ENCODE data around the gene IRAK4.
A peak's percentile ranks its signal among the peaks of the same experiment; 100 is the strongest.
"Not testable (repeated sequence)": the region's sequence is repeated elsewhere in the genome, so short reads cannot be mapped to it uniquely, and the experiment has no call there.

The IRAK4 gene

GRCh38 chr12:43758728-43759563 lies at the start of gene IRAK4, which contains the start of gene PUS7L:
Gene IRAK4 (plus strand): TSS chr12:43758951. CDS start chr12:43768112, 9,161 bp downstream.
Gene PUS7L (minus strand): TSS chr12:43758790. CDS start chr12:43755245, 3,545 bp downstream.
- DNase-seq (ENCODE audit: low read depth in 2 of 2): peak; percentile 82 to 89

- no peak for DNase-seq (ENCODE audit: low read depth in 2 of 2)
These were observed 47.4 kb upstream of the IRAK4 start for GRCh38 chr12:43711348-43711747.

DNA sequence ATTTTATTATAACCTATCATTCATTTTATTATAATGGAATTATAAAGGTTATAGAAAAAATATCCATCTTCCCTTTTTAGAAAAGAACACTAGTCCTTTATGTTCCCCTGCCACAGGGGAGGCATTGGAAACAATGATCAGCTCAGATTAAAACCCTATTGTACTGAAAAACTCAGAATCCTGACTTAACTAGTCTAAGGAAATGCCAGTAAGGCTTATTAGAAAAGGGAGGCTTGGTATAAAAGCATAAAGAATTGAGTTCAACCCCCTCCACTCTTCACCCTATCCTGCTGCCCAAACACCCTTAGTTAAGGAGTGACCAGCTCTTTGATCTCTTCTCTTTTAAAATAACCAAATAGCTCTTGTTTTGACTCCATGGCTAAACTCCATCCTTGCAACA lies 36.1 kb upstream of the IRAK4 start:
- no peak for DNase-seq (ENCODE audit: low read depth in 2 of 2)

DNA sequence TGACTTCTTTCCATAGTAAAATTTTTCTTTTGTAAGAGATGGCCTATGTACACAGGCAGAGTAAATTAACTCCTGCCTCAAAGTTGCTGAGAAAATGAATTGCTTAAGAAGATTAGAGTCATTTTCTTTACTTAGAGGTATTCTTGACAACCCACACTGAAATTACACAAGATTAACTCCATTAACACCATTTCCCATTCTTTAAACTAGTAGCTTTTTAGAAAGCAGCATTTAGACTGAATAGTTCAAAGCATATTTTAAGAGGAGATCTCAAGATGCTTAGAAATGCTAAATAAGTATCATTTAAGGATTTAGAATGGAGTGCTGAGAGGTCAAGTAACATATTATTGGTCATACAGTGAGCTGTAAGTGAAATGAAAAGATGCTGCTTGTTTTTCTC lies 35.6 kb upstream of the IRAK4 start:
- no peak for DNase-seq (ENCODE audit: low read depth in 2 of 2)

DNA sequence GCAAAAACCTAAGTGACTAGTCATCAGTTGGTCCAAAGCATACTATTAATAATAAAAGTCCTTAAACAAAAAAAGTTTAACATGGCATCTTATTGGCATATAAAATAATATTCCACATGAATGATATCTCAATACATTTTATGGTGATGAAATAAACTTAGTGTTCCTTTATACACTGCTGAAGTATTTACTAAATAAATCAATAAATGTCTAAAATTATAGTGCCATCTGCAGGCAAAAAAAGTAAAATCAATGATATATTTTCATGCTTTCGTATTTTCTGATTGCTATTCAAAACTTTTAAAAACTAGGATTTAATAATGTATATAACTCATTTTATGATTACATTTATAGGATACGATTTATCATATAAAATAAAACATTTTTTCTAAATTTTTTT lies 30.6 kb upstream of the IRAK4 start:
- no peak for DNase-seq (ENCODE audit: low read depth in 2 of 2)

GRCh38 chr12:43728698-43729097 lies 30.1 kb upstream of the IRAK4 start:
- DNase-seq (ENCODE audit: low read depth in 2 of 2): no peak

- no peak for DNase-seq (ENCODE audit: low read depth in 2 of 2)
These were observed 28.5 kb upstream of the IRAK4 start for GRCh38 chr12:43730283-43730682.

- no peak for DNase-seq (ENCODE audit: low read depth in 2 of 2)
These were observed 25.1 kb upstream of the IRAK4 start for GRCh38 chr12:43733687-43734086.

GRCh38 chr12:43736927-43737440 lies 21.8 kb upstream of the IRAK4 start:
- no peak for DNase-seq (ENCODE audit: low read depth in 2 of 2)

GRCh38 chr12:43737646-43738045 lies 21.1 kb upstream of the IRAK4 start:
- DNase-seq (ENCODE audit: low read depth in 2 of 2): no peak

GRCh38 chr12:43740511-43741100 lies 18.1 kb upstream of the IRAK4 start:
- no peak for DNase-seq (ENCODE audit: low read depth in 2 of 2)

DNA sequence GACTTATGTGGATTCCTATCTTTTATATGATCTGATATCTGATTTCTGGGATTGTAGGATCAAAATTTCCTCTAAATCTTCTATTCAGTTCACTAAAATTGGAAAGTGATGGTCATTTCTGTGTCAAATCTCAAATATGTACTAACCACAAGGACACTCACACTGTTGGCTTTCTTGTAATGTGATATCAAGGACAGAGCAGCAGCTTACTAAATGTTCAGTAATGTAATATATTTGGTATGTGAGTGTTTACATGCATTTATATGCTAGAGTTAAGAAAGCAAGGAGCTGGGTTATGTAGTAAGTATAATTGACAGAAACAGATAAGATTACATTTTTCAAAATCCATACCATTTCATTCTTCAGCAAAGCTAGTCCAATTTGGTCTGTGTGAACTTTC lies 16.6 kb upstream of the IRAK4 start:
- no peak for DNase-seq (ENCODE audit: low read depth in 2 of 2)

DNA sequence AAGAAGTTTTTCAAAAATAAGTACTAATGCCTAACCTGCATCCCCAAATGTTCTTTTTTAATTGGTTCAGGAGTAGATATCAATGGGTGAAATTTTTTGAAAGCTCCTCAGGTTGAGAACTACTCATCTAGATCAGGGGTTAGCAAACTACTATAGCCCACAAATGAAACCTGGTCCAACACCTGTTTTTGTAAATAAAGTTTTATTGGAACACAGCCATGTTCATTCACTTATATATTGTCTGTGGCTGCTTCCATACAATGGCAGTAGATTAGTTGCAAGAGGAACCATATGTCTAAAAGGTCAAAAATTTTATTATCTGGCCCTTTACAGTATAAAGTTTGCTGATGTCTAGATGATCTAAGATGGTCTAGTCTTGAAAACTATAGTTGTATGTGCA lies 13.9 kb upstream of the IRAK4 start:
- no peak for DNase-seq (ENCODE audit: low read depth in 2 of 2)

GRCh38 chr12:43749016-43749415 lies 9.7 kb upstream of the IRAK4 start:
- DNase-seq (ENCODE audit: low read depth in 2 of 2): no peak

GRCh38 chr12:43750814-43751213 lies 7.9 kb upstream of the IRAK4 start:
- DNase-seq (ENCODE audit: low read depth in 2 of 2): no peak

GRCh38 chr12:43751360-43751759 lies 7.4 kb upstream of the IRAK4 start:
- DNase-seq (ENCODE audit: low read depth in 2 of 2): not testable (repeated sequence)

GRCh38 chr12:43754015-43754414 lies 4.7 kb upstream of the IRAK4 start:
- DNase-seq (ENCODE audit: low read depth in 2 of 2): no peak

DNA sequence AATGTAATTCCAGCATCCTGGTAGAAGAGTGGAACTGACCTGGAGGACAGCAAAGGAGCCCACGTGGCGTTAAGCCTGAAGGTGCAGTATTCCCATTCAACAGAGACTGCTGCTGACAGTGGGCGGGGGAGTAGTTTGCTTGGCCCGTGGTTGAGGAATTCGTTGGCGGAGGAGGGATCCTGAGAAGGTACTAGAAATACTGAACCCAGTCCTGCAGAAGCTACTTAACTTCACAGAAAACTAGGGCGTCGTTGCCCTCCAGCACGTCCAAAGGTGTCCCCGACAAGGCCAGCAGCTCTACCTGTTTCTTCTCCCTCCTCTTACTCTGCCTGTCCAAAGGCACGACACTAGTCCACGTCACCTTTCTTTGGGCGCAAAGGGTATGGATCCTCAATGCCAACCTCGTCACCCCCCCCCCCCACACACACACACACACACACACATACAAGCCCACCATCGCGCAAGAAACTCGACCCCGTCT lies 464 bp upstream of the IRAK4 start:
- DNase-seq (ENCODE audit: low read depth in 2 of 2): no peak

DNA sequence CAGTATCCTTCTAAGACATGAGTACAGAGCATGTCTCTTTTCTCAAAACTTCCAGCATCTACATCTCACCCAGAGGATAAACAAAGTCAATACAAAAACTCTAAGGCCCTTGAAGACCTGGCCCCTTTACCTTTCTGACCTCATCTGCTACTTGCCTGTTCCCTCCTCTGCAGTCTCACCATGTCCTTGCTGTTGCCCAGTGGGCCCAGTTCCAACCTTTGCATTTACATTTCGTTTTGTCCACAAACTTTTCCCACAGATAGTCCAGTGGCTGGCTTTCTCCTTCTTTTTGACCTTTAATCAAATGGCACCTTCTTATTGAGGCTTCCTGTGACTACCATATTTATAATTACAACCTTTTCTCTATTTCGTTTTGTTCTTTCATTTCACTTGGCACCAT lies 1.6 kb downstream of the IRAK4 start:
- no peak for DNase-seq (ENCODE audit: low read depth in 2 of 2)

- no peak for DNase-seq (ENCODE audit: low read depth in 2 of 2)
These were observed 2.7 kb downstream of the IRAK4 start for GRCh38 chr12:43761500-43761899.

DNA sequence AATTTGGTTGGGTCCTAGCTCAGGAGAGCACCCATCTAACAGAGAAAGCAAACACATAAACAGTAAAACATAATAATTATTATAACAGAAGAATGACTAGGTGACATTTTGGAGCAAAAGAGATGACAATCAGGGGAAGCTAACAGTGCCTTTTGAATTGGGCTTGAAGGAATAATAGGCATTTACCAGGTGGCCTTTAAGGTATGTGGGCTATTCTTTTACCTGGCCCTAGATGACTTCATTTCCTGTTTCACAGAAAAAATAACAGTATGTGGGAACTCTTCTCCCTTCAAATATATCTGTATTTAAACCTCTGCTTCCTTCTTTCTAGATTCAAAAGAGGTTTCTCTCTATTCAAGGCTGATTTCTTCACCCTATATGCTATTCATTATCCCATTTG lies 3.8 kb downstream of the IRAK4 start:
- no peak for DNase-seq (ENCODE audit: low read depth in 2 of 2)

DNA sequence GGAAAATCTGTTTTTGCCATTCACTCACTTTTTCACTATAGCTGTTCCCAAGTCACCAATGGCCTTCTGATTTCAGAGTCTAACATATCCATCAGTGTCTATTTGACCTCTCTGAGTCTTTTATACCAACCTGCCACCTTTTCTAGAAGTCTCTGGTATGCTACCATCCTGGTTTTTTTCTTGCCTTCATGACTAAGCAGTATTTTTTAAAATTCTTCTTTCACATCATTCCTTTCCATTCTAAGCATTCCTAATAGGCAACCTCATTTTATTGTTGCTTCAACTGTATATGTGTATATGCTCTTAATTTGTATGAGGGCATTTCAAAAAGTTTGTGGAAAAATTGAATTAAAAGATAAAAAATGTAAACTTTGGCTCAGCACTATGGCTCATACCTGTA lies 5.0 kb downstream of the IRAK4 start:
- no peak for DNase-seq (ENCODE audit: low read depth in 2 of 2)

DNA sequence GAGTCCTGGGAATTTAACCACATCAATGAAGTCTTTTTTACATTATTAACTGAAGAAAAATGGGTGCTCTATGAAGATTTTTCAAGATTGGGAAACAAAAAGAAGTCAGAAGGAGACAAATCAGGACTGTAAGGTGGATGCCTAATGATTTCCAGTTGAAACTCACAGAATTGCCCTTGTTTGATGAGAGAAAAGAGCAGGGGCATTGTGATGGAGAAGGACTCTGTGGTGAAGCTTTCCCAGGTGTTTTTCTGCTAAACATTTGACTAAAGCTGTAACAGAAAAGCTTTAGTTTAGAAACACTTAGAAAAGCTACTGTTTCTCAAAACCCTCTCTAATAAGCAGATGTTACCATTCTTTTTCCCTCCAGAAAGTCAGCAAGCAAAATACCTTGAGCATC lies 5.8 kb downstream of the IRAK4 start:
- no peak for DNase-seq (ENCODE audit: low read depth in 2 of 2)

Data from stimulated activated CD4-positive, alpha-beta T cell treated with anti-CD3 and anti-CD28 coated beads, Interleukin-1b, Interleukin-23, amount 100 ng/mL, for 1 hour (primary cell).